NCI-H2029 treated with DMSO at 0.1 percent for 48 hours (cell line): ENCODE data around the gene ARPP19.
"Not testable (repeated sequence)": the region's sequence is repeated elsewhere in the genome, so short reads cannot be mapped to it uniquely, and the experiment has no call there.

ENCODE experiments used
- DNase-seq: peaks from one replicate; lab custom pipeline; 2025; lab: John Stamatoyannopoulos, UW

The ARPP19 gene, protein sequence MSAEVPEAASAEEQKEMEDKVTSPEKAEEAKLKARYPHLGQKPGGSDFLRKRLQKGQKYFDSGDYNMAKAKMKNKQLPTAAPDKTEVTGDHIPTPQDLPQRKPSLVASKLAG

DNA sequence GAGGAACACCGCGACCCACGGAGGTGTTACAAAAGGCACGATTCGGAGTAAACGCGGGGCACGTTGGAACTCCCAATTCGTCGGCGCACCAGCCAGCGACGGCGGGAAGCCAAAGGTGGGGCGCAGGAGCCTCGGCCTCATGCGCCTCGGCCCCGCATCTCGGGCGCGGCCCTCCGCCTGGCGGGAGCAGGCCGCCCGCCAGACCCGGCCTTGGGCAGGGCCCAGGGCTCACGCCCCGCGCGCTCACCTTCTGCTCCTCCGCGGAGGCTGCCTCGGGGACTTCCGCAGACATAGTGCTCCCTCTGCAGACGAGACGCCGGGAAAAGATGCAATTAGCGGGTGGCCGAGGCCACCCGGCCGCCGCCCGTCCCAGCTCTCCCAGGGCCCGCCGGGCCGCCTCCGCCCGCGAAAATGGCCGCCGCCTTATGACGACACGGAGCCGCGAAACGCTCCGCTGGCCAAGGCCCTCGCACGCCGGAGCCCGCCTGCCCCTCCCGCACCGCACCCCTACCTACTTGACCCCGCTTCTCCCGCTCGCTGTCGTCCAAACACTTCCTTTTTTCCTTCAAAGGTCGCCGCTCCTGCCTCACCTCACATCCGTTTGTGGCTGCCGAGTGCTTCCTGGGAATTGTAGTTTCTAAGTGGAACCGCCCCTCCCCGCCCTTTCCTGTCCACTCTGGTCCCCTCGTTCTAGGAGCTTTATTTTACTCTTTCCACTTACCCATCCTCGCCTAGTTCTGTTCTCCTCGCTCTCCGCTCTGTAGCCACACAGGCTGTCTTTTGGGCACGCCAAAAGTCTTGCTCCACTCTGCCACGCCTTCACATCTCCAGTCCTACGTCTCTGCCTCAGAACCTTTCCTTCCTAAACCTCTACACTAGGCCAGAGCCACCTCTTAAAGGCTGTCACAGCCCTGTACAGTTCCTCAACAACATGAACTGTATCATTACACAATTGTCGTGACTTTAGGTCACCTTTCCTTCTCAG lies at the start of gene ARPP19:
Gene ARPP19 (minus strand): TSS at position 430 of the 985 bp plus-strand sequence. CDS start 138 bp downstream, at position 292.
- peak; percentile 74 for DNase-seq

DNA sequence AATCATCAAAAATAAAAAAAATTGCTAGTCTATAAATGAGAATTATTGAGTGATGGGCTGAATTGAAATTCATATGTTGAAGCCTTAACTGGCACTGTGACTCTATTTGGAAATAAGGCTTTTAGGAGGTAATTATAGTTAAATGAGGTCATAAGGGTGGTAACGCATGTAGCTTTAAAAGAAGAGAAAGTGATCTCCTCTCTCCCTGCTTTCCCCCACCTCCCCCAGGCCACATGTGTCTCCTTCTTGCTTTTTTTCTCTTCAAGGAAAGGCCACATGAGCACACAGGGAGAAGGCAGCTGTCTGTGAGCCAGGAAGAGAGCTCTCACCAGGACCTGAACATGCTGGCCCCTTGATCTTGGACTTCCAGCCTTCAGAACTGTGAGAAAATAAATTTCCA lies 48.2 kb upstream of the ARPP19 start:
- no peak for DNase-seq

DNA sequence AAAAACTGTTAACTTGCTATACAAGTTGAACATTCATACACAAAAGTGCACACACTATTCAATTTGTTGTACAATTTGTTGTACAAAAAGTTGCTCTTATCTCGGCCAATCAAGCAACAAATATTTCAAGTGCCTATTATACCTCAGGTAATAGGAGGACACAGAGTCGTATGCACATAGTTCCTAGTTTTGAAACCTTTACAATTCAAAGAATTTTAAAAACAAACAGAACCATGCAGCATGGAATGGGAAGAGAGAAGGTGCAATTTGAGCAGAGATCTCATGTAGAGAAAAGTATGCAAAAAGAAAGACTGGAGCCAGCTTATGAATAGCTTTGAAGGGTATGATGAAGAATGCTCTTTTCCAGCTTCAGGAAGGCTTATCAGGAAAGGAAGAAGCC lies 46.5 kb upstream of the ARPP19 start:
- DNase-seq = no peak

DNA sequence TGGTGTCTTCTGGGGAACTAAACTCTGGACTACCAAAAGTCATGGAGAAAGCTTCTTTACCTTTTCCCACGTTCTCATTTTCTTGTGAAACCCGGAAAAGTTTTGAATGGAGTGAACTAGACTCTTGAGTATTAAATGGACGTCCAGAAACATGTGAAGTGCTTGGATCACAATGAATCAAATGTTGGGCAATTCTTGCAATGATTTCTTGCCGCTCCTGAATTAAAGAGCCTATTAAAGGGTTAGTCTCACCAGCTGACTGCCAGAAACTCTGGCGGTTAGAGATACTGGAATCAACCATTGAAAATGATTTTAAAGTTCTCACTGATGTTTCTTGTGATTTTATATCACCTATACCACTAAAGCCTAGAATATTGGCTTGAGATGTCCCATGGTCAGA lies 40.8 kb upstream of the ARPP19 start:
- no peak for DNase-seq

DNA sequence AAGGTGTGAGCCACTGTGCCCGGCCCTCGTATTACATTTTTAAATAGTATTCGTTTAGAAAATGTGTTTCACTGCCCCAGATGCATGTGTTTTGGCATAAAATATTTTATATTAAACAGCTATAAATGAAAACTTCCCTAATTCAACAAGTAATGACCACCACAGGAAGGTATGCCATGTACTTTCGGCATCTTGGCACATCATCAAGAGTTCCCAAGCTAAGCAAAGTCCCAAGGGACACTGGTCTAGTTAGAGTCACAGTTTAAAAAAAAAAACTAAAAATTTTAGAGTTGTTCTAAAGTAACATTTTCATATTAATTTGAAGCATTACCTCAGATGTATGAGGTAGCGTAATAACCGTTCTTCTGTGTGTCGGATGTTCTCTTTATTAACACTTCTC lies 15.6 kb upstream of the ARPP19 start:
- DNase-seq = no peak

DNA sequence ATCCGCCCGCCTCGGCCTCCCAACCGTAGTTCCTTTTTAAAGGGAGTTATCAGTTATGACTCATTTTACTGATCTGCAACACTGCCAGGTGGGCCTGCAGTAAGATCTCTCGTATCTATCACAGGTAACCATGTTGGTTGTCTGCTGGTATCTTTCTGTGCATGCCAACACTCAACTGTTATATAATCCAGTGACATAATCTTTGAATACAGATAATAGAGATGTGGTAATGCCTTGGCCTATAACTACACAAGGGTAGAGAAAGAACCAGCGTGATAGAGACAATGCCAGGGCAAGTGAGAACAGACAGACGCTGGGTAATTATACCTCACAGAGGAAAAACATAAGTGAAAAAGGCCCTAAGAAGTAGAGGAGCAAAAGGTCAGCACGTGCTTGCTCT lies 11.0 kb upstream of the ARPP19 start:
- DNase-seq = no peak

DNA sequence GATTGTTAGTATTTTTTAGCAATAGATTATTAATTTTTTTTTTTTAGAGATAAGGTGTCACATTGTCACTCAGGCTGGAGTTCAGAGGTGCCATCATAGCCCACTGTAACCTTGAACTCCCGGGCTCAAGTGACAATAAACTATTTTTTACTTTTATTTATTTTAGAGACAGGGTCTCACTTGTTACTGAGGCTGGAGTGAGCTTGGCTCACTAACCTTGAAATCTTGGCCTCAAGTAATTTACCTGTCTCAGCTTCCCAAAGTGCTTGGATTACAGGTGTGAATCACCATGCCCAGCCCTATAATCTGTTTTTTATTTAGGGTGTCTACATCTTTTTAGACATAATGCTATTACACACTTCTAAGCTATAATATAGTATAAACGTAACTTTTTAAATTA lies 7.9 kb upstream of the ARPP19 start:
- DNase-seq = no peak

DNA sequence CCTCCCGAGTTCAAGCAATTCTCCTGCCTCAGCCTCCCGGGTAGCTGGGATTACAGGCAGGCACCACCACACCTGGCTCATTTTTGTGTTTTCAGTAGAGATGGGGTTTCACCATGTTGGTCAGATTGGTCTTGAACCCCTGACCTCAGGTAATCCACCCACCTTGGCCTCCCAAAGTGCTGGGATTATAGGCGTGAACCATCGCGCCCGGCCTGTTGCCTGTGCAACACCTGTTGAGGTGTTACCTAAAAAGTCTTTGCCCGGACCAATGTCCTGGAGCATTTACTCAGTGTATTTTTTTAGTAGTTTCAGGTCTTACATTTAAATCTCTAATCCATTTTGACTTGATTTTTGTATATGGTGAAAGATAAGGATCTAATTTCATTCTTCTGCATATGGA lies 6.7 kb upstream of the ARPP19 start:
- DNase-seq = not testable (repeated sequence)

DNA sequence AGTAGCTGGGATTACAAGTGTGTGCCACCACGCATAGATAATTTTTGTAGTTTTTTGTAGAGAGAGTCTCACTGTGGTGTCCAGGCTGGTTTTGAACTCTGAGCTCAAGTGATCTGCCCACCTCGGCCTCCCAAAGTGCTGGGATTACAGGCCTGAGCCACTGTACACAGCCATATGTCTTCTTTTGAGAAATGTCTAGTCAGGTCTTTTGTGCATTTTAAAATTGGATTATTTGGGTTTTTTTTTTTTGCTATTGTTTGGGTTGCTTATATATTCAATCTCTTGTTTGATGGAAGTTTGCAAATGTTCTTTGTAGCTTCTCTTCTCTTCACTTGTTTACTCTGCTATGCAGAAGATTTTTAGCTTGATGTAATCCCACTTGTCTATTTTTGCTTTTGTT lies 6.2 kb upstream of the ARPP19 start:
- no peak for DNase-seq

DNA sequence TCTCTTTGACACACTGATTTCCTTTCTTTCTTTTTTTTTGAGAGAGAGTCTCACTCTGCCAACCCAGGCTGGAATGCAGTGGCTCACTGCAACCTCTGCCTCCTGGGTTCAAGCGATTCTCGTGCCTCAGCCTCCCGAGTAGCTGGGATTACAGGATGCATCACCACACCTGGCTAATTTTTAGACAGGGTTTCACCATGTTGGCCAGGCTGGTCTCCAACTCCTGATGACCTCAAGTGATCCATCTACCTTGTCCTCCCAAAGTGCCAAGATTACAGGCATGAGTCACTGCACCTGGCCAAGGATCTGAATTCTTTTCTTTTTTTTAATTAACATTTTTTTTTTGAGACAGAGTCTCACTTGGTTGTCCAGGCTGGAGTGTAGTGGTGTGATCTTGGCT lies 5.8 kb upstream of the ARPP19 start:
- not testable (repeated sequence) for DNase-seq

DNA sequence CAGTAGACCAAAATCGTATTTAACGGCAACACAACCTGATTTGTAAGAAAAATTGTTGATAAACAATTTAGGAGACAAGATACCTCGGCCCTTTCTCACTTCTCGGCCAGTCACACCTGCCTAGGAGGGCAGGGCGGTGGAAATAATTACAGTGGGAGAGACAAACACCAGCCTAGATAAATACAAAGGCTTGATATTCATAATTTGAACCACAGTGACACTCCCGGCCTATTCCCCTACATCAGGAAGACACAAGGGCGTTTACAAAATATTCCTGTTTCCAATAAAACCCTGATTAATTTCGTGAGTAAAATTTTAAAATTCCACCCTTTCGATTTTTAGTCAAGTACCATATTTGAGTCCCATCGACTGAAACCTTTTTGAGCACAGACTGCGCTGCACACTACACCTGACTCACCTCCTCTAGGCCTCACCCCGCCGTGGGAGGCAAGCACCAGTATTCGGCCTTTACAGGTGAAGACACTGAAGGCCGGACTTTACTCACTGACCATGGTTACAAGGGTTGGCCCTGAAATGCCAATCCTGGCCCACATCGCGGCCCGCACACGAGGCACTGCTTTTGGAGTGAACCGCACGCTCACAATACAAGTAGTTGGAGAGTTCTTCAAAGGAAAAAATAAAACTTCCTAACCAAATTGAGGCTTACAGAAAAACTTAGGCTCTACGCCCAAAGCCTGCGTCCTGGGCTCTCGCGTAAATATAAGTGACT lies 794 bp downstream of the ARPP19 start:
- peak; percentile 26 for DNase-seq

DNA sequence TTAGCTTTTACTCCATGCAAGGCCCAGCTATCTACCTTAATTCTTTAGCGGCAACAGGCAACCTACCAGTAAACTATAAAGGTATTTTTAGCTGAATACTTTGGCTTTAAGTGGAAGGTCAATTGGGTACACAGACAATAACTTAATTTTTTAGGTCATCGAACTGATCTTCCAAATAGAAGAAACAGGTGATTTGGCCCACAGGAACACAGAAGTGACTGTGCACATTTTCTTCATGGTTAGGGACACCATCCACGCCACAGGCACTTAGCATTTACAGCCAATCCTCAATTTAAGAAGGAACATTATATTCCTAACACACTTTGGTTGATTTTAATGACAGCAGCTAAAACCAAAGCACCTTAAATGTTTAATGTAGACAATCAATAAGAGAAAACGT lies 1.9 kb downstream of the ARPP19 start:
- no peak for DNase-seq

DNA sequence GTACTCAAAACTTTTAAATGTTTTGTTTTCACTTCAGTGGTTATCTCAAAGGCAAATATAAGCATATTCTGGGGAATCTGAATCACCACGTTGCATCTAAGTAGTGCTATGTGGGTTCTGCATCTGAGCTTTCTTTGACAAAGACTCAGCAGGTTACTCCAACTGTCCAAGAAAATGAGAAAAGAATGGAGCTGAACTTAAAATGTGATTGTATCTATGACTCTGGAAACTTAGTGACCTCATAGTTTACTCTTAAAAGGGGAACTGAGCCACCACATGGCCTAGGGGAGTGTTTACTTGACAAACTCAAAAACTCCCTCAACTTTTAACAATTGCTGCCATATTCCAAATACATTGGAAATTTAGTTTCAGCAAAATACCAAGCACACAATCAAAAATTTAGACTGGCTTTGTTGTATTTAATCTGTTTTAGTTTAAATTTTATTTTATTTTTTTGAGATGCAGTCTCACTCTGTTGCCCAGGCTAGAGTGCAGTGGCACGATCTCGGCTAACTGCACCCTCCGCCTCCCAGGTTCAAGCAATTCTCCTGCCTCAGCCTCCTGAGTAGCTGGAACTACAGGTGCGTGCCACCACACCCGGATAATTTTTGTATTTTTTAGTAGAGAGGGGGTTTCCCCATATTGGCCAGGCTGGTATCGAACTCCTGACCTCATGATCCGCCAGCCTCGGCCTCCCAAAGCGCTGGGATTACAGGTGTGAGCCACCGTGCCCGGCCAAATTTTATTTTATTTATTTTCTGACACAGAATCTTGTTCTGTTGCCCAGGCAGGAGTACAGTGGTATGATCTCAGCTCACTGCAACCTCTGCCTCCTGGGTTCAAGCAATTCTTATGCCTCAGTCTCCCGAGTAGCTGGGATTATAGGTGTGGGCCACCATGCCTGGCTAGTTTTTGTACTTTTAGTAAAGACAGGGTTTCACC lies 3.1 kb downstream of the ARPP19 start:
- not testable (repeated sequence) for DNase-seq

DNA sequence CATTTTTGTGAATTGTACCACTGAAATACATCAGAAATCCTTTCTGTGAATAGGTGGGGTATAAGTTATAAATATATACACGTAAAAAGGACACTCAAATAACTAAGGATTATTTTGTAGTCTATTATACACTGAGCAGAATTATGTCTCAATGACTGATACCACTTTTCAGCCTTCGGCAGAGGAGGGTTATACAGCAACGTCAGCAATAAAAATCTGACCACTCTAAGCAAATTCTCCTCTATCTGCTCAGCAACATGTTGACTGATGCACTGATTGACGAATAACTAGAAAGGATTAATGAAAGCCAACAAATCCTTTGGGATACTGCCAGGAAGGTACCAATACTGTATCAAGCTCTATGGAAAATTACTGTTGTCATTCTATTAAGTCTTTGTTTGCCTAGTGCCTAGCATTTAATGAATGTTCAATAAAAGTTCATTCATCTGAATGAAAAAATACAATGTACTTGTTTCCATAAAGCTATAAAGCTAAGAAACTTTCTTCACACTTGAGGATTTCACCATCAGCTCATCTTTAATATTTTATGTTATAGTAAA lies 5.2 kb downstream of the ARPP19 start:
- no peak for DNase-seq

DNA sequence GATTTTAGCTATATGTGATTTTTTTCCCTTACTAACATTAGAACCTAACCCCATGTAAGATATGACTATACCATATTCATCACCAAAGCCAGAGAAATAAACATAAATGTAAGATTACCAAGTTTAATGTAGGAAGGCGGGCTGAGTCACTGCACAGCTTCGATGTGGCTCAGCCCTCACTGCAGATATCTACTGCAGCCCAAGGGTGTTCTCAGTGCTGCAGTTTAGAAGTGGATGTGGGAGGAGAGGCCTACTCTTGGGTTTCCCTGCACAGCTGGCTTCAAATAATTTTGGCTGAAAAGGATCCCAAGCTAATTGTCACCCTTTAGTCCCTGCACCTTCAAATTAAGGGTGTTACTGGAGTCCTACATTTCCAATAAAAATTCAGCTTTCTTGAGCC lies 9.3 kb downstream of the ARPP19 start:
- DNase-seq = no peak

DNA sequence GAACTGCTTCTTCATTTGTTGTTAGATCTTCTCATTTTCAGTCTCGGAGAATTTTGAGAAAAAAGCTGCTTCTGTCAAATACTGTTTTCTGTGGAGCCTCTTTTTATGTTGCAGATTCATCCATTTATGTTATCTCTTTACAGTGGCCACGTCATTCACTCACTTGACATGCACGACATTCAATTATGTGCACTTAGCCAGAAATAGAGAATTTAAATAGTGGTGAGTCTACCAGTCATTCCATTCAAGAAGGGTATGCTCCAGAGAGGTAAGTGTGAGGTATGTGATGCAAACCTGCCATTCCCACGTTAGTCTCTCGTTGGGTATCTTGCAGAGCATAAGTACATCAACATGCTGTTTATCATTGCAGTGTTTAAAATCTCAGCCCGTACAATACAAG lies 9.8 kb downstream of the ARPP19 start:
- no peak for DNase-seq

DNA sequence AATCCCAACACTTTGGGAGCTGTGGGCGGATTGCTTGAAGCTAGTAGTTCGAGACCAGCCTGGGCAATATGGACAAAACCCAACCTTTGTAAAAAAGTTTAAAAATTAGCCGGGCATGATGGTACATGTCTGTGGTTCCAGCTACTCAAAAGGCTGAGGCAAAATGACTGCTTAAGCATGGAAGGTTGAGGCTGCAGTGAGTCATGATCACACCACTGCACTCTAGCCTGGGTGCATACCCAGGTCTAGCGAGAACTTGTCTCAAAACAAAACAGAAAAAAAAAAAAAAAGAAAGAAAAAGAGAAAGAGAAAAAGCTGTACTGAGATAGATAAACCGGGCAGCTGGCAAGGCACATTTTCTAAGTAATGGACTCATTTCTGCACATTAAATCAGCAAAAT lies 10.6 kb downstream of the ARPP19 start:
- no peak for DNase-seq

DNA sequence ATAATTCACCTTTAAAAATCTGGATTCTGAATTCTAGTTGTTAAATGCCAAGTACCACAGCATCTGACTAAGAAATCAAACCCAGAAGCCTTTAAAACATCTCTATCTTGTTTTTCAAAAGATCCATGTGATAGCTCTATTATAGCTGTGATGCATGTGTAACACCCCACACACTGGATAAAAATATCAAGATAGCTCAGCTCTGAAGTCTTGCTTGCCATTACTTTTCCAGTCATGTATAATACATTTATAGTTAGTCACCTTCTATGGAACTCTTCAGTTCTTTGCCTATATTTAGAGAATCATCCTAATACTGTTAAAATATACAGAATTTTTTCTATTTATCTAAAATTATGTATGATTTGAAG lies 11.6 kb downstream of the ARPP19 start:
- no peak for DNase-seq

DNA sequence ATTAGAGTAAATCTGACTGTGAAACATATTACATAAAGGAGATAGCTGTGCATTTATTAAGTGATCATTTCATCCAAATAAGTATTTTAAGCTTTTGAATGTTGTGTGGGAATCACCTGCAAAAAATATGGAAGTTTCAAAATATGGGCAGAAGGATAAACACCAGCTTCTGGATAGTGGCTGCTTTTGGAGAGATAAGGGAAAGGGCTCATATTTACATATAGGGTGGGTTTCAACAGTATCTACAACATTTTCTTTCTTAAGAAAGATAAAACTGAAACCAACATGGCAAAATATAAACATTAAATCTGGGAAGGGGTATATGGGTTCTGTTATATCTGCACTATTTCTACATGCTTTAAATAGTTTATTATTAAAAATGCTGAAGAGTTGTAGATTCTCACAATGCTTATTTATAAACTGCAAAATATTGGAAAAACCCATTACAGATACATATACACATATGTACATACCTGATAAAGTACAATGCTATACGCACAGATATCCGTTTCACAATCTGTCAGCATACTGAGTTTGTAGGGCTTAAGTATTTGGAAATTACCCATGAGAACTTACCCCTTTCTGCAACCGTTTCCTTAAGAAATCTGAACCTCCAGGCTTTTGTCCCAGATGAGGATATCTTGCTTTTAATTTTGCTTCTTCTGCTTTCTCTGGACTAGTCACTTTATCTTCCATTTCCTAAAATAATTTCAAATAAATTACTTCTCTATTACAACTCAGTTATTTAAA lies 12.1 kb downstream of the ARPP19 start:
- no peak for DNase-seq

DNA sequence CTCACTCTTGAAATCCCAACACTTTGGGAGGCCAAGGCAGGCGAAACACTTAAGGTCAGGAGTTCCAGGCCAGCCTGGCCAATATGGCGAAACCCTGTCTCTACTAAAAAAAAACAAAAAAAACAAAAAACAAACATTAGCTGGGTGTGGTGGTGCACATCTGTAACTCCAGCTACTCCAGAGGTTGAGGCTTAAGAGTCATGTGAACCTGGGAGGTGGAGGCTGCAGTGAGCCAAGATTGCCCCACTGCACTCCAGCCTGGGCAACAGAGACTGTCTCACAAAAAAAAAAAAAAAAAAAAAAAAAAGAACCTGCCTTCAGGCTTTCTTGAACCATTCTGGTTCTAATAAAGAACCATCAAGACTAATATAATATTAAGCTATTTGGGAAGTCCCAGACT lies 16.5 kb downstream of the ARPP19 start:
- DNase-seq = no peak

DNA sequence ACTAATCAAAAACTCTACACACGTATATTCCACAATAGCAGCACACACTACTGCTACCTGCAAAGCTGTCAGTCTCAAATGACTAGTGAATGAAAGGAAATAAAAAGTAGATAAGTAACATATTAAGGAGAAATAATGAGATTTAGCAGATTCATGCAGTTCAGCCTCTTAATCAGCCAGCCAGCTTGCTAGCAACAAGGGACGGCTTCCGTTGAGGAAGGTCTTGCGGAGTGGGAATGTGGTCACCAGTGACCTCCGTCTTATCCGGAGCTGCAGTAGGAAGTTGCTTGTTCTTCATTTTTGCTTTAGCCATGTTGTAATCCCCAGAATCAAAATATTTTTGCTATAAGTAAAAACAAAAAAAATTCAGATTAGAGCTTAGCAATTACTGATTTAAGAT lies 17.1 kb downstream of the ARPP19 start:
- no peak for DNase-seq
